ENCODE data around the gene MATK.

- TF ChIP-seq TAF1 (IDR thresholded peaks at IDR 0.05; ENCODE audit: borderline replicate concordance, low read depth, low read length) = no peak
- no peak for TF ChIP-seq POLR2AphosphoS5 (IDR thresholded peaks at IDR 0.05; ENCODE audit: low read depth, low read length)
- TF ChIP-seq POLR2A (IDR thresholded peaks at IDR 0.05; ENCODE audit: low read depth, low read length) = no peak
These were observed 52.5 kb downstream of the MATK start for GRCh38 chr19:3733549-3734309.

All from GM12892 (cell line).